Activated CD8-positive, alpha-beta memory T cell treated with anti-CD3 and anti-CD28 coated beads, Interleukin-2, amount 50 U/mL, for 48 hours (primary cell): Measurements from ENCODE around the gene DKK2.

ENCODE experiments used
- DNase-seq: peaks from one replicate; pipeline ENCODE4 v3.0.0-alpha.2; 2020

The DKK2 gene, protein sequence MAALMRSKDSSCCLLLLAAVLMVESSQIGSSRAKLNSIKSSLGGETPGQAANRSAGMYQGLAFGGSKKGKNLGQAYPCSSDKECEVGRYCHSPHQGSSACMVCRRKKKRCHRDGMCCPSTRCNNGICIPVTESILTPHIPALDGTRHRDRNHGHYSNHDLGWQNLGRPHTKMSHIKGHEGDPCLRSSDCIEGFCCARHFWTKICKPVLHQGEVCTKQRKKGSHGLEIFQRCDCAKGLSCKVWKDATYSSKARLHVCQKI

DNA sequence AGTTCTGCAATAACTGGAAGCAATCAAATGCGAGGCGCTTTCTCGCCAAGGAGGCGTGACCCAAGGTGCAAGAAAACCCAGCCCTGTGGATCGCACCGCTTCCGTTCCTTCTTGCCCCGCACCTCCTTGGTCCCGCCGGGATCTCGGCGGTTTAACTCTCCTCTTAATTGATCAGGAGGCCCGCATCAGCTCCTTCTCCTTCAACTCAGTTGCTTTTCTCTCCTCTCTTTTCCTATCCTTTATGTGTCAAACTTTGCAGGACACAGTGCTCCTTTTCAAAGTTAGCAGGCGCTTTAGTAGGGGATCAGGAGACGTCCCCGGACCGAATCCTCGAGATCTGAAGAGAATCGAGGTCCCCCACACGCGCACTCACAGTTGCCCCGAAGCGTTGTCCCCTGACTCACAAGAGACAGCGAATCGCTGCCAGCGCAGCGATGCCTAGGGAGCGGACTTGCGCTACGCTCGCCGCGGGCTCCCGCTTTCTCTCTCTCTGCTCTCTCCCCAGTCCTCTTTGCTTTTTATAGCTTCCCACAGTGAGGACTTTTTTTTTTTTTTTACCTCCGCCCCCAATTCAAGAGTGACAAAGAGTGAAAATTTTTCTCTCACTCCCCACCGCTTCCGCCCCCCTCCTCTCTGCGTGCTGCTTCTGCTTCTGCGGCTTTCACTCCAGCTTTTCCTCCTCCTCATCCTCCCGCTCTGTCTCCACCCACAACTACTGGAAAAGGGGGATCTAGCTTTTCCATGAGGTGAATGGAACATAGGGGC is at the start of gene DKK2:
Gene DKK2, minus strand, starts transcription at position 495 of the 765 bp plus-strand sequence. CDS start 722 bp downstream, outside the sequence.
- peak; percentile 52 for DNase-seq

DNA sequence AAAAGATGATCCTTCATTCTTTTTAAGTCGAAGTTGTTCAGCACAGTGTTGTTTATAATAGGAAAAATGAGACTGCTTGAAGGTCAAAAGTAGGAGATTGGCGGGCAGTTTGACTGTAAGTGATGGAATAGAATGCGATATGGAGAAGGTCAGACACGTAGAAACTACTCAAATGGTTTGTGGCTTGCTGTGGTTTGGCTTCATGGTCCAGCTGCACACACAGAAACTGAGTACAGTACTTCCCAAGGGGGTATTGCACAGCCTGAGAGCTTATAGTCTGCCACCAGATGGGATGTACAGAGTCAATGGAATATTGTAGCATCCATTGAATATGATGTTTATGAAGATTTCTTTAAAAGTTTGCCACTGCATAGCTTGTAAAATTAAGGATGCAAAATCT is 41.1 kb upstream of the DKK2 start:
- no peak for DNase-seq

DNA sequence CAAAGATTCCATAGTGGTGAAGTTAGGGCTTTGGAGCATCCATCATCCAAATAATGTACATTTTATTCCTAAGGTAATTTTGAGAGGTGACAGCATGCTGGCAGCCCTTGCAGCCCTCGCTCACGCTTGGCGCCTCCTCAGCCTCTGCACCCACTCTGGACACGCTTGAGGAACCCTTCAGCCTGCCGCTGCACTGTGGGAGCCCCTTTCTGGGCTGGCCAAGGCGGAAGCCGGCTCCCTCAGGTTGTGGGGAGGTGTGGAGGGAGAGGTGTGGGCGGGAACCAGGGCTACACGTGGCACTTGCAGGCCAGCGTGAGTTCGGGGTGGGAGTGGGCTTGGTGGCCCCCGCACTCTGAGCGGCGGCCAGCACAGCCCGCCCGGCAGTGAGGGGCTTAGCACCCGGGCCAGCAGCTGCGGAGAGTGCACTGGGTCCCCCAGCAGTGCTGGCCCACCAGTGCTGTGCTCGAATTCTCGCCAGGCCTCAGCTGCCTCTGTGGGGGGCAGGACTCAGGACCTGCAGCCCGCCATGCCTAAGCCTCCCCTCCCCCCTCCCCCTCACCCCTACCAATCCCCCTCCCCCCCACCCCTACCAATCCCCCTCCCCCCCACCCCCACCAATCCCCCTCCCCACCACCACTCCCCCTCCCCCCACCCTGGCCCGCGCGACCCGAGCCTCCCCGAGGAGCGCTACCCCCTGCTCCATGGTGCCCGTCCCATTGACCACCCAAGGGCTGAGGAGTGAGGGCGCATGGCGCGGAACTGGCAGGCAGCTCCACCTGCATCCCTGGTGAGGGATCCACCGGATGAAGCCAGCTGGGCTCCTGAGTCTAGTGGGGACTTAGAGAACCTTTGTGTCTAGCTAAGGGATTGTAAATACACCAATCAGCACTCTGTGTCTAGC is 37.0 kb upstream of the DKK2 start:
- no peak for DNase-seq

DNA sequence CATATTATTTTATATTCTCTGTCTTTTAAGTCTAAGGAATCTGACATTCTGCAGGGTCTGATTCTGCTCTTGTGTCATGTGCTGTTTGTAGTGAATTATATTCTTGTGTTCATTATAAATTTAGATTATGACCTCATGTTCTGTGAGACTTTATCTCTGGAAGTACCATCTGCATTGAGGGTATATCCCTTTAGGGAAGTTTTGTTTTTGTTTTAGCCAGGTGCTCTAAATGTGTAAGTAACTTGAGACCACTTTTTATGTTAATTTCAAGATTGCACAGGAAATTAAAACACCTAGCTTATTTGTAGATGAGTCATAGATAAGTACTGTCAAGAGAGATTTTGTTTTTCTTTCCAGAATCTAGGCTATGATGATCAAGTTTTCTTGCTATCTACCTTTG is 35.0 kb upstream of the DKK2 start:
- no peak for DNase-seq

DNA sequence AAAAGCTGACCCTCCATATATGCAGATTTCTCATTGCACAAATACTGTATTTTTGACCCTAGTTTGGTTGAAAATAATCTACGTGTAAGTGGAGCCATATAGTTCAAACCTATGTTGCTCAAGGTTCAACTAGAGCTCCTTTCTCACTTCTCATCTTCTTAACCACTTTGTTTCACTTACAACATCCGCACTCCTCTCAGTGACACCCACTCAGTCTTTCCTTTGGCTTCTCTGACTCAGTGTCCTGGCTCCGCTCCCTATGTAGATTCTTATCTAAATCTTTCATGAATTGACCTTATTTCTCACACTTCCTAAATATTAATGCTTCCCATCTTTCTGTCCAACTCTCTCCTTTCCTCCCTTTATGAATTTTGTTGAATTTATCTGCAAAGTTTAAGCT is 32.9 kb upstream of the DKK2 start:
- no peak for DNase-seq

DNA sequence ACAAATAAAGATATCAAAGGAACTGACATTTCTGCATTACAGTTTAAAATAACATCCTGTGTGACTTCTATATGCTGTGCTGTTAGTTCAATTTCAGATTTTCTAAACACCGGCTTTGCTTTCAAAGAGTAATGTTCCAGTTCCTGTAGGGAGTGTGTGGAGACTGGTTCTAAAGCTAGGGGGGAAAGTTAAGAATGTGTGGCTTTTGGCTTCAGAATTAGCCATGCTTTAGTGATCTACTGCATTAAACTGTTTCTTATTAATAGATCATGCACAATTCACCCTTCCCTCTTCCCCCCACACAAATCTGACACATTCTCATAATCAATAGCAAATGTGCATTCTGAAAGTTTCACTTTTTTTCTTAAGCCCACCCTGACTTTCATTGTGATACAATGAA is 32.0 kb upstream of the DKK2 start:
- no peak for DNase-seq

DNA sequence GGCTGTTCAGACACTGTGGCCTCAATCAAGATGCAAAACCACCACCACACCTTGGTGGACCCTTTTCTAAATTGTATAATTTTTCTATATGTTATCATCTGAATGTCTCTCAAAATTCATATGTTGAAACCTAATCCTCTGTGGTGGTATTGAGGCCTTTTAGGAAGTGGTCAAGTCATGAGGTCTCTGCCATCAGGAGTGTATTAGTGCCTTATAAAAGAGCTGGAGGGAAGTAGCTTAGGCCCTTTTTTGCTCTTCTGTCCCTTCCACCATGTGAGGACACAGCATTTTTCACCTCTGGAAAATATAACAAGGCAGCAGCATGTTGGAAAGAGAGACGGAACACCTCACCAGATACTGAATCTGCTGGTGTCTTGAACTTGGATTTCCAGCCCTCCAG is 30.5 kb upstream of the DKK2 start:
- DNase-seq: no peak

DNA sequence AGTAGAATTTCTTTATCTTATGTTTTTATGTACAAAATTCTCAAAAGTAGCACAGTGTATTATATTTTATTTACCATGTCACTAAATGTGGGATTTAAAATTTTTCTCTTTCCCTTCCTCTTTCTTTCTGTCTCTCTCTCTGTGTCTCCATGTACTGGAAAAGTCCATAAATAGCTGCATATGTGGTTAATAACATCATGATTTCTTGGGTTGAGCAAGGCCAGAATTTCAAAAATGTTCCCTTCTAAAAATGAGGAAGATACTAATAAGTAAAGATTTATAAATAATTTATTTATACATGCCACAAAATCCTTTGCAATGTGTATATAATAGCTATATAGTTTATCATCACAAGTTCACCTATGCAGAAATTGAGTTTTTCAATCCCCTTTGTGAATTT is 29.1 kb upstream of the DKK2 start:
- no peak for DNase-seq

DNA sequence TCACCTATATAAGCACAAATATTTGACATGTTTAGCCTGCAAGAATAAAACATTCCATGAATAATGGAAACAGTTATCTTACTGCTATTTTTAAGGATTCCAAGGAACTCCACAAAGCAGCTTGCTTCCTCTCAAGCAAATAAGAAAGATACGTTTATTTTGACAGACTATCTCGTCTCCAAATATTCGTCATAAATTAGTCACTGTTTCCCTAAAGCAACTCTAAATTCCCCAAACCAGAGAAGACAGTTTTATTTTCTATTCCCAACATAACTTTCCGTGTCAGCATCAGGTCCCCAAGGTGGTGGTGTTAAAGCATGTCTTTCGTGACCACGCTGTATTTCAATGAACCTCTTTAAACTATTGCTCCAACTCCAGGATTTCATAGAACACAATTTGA is 24.3 kb upstream of the DKK2 start:
- no peak for DNase-seq

DNA sequence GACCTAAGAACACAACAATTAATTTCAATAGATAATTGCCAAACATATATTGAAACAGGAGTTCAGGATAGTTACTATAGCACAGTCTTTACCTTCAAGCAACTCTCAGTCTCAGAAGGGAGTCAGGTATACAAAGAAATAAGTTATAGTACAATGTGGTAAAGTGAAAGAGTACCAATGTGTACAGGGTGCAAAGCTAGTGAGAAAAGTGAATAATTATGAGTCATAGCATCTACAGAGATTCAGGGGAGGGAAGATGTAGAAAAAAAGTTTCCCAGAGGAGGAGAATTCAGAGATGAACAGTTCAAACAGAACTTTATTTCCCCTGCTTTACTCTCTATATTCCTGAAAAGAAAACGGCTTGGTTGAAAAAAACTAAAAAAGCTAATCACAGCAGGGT is 22.7 kb upstream of the DKK2 start:
- no peak for DNase-seq

DNA sequence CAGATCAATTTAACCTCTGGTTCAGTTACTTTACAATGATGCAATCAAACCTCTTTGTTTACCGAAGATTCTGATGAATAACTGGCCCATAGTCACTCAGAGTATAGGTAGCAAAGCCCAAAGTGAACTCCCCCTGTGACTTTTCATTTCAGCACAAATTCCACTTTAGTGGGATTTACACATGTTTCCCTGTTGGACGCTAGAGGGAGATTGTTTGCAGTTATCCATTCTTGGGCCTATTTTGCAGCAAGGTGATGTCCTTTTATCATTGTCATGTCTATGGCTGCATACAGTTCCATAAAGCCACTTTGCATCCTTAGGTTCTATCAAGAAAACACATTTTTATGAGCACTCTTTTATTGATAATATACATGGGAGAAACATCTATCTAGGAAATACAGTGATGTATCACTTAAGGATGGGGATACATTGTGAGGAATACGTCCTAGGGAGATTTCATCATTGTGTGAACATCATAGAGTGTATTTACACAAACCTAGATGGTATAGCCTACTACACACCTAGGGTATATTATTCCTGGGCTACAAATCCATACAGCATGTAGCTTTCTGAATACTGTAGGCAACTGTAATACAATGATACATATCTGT is 14.5 kb upstream of the DKK2 start:
- no peak for DNase-seq

DNA sequence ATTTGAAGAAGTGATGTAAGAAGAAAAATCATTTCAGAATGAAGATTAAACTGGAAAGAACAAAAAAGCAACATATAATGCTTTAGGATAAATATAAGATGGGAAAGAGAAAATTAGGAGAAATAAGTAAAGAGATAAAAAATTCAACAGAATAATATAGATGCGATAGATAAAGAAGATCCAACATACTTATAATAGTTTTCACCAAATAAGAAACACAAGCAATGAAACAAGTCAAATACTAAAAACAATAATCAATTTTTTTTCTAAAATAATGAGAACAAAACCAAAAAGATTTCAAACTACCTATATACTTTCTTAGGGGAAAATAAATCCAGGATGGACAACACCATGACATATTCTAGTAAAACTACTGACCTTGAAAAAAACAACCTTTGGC is 10.1 kb upstream of the DKK2 start:
- DNase-seq: no peak

DNA sequence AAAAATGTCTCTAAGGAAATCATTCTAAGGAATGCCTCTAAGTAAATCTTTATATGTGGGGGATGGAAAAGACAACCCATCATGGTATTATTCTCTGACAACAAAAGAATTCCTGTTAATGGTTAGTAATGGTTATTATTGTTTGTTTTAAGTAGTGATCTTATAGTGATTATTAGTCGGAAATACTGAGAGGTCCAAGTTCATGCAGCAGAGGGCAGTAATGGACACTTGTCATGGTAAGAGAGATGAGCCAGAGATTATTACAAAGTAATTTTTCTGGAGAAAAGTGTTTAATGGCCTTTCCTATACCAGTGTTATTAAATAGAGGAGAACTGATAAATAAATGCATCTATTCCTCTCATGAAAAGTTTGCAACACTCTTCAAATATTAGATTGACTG is 8.1 kb upstream of the DKK2 start:
- DNase-seq: no peak

DNA sequence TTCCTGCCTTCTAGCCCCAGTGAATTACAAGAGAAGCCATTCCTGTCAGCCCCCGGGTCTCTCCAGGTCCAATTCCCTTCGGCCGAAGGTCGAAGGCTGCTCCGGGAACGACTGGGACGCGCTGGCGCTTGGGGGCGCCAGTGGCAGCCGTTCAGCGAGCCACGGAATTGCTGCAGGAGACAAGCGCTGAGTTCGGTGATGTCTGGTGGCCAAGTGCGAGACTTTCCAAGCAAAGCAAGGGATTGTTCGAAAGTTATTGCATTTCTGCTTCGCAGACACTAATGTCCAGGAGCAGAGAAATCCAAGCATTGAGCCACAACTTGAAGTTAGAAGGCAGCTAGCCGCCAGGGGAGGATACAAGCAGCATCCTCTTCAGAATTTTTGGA is 1.1 kb upstream of the DKK2 start:
- DNase-seq: peak; percentile 50

DNA sequence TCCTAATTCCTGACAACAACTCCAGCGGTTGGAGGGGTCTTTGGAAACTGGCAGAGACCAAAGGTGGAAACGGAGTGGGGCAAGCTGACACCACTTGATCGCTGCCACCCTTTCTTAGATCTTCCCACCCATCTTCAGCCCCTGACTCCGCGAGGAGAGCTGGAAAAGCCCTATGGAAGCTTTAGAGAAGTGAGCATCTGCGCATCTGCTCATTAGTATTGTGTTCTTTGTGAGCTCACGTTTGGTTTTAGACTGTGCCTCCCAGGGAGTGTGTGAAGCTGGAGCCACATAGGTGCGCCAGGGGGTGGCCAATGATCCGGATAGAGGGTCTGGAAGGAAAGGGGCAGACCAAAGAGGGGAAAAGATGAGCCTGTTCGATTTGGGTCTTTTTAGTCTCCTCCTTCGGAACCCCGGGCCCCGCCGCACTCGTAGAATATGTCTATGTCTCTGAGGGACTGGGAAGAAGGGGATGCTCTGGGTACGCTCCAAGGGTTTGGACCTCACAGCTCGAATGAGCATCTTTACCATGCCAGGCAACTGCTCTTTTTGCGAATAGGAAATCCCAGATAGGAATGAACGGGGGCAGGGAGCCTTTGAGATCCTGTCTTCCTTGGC is 578 bp upstream of the DKK2 start:
- no peak for DNase-seq

DNA sequence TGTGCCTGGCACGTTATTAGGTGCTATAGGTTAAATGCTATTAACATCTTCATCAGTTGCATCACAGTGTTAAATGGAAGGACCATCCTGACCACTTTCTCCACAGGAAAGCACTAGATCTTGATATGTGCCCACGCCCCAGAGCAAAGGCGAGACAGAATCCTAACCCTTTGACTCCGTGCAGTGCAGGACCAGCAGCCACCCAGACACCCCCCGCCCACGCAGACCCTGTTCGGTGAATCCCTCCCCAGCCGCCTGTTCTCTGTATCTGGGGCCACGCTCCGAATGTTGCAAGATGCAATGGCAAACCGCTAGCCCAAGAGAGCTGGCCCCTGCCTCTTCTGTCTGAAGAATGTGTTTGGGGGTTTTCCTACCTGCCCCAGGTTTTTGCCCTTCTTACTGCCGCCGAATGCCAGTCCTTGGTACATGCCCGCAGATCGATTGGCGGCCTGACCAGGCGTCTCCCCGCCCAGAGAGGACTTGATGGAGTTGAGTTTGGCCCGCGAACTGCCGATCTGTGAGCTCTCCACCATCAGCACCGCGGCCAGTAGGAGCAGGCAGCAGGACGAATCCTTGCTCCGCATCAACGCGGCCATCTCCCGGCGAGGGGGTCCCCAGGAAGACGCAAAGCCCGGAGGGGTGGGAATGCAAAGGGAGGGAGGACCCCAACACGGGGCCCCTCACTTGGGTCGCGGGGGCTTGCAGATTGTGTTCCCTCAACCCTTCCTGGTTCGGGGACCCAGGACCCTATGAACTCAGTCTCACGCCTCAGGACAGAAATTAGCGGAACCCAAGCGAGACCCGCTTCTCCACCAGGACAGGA is 906 bp downstream of the DKK2 start:
- peak; percentile 58 for DNase-seq

DNA sequence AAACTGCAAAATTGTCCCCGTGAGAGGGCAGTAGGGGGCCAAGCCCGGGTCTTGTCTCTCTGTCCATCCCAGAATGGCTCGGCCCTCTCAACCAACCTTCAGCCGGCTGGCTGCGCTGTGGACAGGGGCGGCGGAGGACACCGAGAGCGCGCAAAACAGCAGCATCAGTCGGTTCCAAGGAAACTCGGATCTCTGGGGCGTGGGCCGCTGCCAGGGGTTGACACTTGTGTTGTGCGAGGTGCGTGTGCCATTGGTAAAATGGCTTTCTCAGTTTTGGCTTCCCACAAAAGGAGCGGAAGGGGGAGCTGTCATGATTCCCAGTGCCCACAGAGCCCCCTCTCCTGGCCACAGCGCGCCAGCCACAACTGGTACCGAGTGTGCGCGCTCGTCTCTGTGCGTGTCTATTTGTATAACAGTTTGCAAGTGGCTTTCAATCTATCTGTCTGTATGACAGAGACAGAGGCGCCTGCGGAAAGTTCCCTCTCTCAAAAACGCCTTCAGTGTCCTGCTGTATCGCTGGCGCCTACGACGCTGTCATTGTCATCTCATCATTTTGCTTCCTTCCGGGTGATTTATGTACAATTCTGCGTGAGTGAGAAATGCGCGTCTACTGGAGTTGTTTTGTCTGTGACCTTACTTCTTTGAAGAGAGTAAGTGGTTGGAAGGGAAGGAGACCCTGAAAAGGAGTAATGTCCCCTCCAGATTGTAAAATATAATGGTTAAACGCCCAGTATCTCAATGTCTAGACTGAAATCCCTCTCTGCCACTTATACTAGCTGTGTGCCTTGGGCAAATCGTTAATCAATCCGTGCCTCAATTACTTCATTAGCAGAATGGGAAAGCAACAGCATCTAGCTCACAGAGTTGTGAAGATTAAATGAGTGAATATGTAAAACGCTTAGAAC is 1.8 kb downstream of the DKK2 start:
- DNase-seq: peak; percentile 49

DNA sequence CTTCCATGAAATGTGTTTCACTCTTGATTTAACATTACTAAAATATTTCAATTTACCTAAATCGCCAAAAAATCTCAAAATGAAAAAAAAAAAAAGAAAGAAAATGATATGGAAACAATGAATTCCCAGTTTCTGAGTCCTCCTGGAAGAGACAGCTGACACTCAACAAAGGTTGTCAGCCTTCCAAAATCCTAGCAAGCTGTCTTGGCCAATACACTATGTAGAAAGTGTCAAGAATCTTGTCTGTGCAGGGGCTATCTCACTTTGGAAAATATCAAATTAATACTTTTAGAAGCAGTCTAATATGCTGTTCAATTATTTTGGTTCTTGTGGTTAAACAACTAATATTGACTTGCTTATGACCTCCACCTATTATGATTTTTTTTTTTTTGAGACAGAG is 8.7 kb downstream of the DKK2 start:
- no peak for DNase-seq

DNA sequence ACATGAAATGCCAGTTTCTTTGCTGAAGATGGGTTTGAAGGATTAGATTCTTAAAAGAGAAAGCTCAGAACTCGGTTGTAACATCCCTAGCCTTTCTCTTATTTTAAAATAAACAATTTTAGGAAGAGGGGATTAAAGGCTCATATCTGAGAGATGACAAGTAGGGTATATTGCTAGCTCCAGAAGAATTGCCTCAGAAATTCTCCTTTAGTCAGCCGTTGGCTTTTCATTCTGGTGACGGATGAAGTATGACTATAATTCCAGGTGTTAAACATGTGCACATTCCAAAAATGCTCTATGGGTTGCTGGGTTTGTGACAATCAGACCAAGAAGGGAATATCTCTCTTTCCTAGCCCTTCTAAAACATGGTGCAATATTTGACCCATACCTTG is 17.8 kb downstream of the DKK2 start:
- no peak for DNase-seq

DNA sequence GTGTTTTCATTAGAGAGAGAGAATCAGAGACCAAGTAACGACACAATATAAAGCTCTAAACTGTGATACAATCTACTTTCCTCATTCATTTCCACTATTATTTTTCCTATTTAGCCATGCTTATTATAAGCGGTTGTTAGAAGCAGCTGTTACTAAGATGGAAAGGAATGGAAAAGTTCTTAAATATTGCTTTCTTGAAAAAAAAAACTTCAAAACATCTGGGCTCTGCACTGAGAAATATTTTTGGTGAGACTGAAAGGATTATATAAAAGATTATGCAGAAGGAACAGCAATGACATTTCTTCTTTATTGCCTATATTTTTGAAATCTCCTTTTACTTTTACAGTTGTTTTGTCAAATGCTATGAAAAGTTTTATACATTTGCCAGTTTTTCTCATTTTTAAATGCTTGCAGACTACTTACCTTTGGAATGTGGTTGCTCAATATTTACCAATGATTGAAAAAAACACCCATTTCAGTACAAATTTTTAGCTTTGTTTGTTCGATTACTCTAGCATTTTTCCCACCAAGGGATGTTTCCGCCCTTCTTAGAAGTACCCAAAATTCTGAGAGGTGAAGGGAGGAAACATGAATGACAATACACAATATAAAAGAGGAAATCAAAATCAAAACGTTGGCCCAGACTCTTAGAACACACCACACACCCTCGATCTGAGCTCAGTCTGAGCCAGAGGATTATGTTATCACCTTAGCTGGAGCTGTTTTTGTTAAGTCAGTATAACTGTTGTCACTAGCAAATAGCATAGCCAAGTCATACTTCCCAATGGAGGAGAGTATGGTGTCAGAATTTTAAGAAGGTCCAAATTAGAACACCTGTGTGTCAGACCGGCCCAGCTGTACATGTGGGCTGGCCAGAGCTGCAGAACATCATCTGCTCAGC is 18.4 kb downstream of the DKK2 start:
- DNase-seq: no peak
